Activated CD4-positive, alpha-beta T cell treated with anti-CD3 and anti-CD28 coated beads, Interleukin-2, amount 50 U/mL, for 1 hour (primary cell): ENCODE results near the gene PLEKHA7.
A peak's percentile ranks its signal among the peaks of the same experiment; 100 is the strongest.
"Not testable (repeated sequence)": the region's sequence is repeated elsewhere in the genome, so short reads cannot be mapped to it uniquely, and the experiment has no call there.

ENCODE experiments used
- DNase-seq: peaks from one replicate; pipeline ENCODE4 v3.0.0-alpha.2; 2020

PLEKHA7 gene

DNA sequence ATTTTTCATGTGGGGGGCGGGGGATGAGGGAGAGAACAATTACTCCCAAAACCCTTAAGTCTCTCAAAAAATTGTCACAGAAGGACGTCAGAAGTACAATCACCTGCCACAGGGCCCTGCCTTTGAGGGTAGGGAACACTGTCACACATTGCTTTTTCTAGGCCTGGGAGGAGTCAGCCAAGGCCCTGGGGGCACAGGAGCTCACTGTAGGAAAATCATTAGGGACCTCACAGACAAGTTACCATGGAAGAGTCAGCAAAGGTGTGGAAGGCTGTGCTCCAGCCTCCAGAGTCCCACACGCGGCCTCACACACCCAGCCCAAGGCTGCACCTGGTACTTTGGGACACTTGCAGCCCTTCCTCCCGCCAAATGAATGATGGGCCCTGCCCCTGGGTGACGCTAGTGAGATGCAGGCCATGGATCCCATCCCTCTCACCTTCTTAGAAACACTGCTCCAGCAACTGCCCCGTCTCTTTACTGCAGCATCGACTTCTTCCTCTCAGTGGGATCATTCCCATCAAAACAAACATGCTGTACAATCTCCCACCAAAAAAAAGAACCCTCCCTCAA lies 3.3 kb downstream of the PLEKHA7 start:
- DNase-seq = no peak

DNA sequence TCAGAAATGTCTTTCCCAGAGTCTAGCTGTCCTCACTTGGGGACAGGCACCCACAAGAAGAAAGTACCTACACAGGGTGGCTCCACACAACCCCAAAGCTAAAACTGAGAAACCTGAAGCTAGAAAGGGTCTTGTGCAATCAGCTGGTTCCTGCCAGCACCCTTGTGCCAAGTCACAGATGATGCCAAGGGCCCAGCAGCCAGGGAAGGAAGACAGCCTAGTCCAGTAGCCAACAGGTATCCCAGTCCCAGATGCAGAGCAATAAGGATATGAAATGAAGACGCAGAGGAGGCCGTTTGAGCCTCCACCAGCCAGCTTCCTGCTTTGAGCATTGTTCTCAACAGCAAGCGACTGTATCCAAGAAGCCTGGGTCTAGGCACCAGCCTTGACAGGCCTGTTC lies 6.1 kb downstream of the PLEKHA7 start:
- DNase-seq = no peak

DNA sequence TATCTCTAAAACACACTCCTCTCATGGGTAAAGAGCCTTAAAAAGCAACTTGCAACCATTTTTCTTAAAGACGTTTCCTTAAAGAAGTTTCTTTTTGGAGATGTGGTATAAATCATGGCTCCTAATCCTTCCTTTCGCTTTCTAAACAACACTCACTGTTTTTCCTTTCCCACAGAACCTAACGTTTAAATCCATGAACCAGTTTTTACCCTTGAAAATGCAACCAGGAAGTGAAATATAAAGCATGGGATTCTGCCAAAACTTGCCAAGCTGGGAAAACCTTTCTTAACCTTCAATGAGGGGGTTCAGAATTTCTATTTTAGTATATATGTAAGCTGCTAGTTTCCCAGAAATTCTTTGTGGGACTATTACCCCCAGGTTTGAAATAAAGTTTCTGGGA lies 8.6 kb downstream of the PLEKHA7 start:
- DNase-seq = no peak

DNA sequence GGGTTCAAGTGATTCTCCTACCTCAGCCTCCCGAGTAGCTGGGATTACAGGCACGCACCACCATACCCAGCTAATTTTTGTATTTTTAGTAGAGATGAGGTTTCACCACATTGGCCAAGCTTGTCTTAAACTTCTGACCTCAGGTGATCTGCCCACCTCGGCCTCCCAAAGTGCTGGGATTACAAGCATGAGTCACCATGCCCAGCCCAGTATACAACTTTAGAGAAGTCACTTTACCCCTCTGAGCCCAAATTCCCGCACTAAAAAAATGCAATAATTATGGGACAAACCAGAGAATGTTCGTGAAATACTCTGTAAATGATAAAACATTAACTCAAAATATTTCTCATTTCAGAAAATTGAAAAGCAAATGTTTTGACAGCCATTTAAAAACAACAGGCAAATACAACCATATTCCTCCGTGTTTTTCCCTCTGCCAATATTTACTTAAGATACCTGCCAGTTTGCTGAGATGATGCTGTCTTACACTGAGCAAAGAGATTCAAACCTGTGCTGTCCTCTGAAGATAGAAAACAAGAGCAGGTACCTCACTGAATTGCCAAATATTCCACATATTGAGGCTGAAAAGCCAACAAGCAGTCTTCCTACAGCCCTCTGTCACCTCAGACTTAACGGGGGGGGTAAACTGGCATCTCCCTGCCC lies 9.6 kb downstream of the PLEKHA7 start:
- no peak for DNase-seq

DNA sequence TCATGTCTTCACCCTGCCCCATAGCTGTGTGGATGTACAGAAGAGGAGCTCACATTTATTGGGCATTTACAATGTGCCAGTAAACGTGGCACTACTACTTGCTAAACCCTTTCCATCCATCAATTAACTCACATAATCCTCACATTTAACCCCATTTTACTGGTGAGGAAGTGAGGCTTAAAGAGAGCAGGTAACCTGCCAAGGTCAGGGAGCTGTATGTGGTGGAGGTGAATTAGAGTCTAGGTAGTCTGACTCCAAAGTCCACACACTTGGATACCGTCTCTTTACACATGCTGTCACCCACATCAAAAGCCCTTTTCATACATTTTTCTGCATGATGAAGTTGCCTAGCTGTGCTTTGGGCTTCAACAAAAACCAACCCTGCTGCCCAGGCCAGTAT lies 10.8 kb downstream of the PLEKHA7 start:
- DNase-seq = no peak

DNA sequence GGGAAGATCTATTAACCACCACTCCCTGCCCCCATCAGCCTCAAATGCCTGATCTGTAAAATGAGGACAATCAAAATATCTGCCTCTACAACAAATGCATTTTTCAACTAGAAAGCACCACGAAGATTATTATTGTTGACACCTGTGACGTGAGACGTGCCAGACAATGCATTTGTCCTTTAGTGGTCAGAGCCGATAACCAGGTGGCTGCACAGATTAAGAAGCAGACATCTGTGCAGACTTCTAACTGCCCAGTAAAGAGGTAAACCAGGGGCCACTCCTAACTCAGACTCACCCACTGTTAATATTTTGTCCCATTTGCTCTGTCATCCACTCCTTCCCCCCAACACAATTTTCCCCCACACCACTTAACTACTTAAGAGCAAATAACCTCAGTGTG lies 11.7 kb downstream of the PLEKHA7 start:
- DNase-seq = no peak

DNA sequence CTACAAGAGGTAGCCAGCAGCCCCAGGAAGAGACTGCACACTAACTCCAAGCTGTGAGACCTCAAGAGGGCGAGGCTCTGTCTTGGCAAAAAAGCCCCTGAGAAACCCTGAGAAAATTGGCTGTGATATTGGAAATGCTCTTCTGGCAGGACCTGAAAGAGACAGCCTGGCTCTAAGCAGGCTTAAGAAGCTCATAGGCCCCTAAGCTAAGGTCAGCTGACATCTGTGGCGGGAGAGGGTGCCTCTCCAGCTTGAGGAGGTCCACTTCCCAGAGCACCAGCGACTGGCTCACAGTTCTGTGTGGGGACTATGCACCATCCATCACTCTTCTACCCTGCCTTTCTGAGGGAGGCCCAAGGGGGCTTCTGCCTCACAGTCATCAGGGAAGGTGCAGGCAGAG lies 12.4 kb downstream of the PLEKHA7 start:
- DNase-seq = no peak

DNA sequence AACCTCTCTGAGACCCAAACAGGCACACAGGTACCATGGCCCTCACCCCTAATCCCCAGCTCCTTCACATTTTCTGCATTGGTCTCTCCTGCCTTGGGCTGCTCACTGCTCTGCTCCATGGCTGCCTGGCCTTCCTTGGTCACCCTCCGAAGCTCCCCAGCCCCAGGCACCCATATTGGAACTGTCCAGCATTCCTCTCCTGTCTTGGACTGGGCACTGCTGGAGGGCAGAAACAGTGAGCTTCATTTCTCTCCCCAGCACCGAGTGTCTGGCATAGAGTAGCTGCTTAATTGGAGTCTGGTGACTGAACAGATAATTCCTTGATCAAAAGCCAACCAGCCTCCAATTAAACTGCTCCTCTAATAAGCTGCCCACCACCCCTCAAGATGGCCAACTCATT lies 13.2 kb downstream of the PLEKHA7 start:
- DNase-seq = no peak

DNA sequence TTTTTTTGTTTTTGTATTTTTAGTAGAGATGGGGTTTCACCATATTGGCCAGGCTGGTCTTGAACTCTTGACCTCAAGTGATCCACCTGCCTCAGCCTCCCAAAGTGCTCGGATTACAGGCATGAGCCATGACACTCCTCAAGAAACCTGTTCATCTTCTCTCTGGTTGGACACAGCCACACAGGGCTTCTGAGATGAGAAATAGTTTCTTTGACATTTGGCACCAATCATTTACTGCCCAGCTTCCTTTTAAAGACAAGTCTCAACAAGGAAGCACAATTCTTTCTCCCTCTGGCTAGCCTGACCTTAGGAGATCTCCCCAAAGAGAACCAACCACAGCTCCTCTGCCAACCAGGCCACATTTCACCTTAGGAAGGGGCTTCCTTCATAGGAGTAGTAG lies 14.0 kb downstream of the PLEKHA7 start:
- DNase-seq = not testable (repeated sequence)

DNA sequence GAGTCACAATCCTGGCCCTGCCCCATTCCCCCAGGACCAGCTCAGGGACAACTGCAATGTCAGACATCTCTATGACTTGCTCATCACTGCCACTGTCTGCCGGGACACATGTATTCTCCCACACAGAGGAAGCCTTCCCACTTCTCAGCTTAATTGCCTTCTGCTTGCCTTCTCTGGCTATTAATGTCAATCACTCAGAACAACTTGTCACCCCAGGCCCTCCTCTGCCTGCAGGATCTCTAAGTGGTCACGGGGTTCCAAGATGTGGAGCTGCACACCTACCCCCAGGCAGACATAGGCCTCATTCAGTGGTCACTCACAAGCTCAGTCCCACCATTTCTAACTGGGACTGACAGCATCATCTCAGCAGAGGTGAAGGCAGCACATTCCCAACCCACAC lies 15.1 kb downstream of the PLEKHA7 start:
- no peak for DNase-seq

DNA sequence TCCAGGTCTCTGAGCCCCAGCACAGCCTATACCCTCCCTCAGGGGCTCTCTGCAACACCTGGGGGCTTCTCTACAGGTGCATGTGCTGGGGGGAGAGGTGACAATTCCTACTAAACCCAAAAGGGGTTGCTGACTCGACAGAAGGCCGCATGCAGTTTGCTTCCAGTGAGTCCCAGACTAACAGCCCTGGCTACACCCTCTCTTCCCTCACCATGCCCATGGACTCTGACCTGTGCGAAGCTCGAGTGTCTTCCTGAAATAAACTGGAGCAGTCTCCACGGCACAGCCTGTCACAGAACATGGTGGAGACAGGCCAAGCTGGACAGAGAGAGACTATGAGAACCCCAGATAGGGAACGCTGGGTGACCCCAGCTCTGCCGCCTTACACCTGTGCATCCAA lies 16.6 kb downstream of the PLEKHA7 start:
- DNase-seq = no peak

DNA sequence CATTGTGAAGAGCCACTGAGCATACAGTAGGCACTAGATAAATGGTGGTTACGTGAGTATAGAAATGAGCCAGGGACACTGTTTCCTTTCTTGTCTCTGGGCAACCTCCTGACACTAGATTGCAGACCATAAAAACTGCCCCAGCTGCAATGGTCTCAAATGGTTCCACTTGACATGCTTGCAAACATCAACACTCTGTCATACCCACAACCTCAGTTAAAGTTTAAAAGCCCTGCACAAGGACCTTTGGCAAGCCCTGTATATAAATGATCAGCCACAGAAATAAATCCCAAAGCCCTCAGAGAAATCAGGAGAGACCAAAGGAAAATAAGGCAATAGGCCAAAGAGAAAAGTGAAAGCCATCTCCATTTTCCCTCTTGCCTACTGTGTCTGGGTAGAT lies 20.7 kb downstream of the PLEKHA7 start:
- DNase-seq = no peak

DNA sequence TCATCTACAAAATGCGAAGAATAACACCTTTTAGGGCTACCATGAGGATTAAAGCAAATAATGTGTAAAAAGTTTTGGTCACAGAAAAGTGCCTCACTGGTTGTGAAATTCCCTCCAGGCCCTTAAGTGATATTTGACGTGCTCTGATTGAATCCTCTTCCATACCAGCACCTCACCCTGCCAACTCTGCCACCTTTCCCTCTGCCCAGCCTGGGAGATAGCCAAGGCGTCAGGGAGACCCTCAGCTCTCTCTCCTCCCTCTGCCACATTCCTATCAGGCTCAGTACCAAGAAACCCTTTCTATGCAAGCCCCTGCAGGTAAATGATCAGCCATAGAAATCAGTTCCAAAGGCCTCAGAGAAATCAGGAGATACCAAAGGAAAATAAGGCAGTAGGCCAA lies 21.4 kb downstream of the PLEKHA7 start:
- DNase-seq = no peak

DNA sequence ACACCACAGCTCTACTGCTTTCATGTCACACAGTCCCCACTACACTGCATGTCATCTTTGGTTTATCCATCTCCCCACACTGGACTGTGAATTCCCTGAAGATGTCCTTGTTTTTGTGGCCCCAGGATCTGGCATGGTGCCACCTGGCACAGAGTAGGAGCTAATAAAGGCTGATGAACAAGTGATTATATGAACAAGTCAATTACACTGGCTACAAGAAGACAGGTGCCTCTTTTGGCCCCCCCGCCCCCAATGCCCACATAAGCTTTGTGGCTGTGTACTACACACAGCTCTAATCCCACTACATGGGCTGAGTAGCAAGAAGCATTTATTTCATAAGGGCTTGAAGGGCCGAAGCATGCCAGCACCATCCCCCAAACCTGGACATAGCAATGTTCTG lies 24.7 kb downstream of the PLEKHA7 start:
- DNase-seq = no peak

DNA sequence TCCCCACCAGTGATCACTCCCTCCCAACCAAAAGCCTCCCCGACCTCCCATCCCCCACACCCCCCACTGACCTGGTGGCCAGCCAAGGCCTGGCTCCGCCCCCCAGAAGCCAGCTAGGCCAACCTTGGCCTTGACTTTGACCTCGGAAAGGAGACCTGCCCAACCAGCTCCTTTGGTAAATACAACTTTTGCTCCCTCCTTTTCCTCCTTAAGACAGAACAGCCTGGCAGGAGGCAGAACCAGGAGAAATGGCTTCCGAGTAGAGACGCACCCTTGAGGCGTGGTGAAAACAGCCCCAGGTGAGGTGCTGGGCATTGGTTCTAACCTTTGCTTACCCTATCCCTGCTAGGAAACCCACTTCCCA lies 27.0 kb downstream of the PLEKHA7 start:
- no peak for DNase-seq

DNA sequence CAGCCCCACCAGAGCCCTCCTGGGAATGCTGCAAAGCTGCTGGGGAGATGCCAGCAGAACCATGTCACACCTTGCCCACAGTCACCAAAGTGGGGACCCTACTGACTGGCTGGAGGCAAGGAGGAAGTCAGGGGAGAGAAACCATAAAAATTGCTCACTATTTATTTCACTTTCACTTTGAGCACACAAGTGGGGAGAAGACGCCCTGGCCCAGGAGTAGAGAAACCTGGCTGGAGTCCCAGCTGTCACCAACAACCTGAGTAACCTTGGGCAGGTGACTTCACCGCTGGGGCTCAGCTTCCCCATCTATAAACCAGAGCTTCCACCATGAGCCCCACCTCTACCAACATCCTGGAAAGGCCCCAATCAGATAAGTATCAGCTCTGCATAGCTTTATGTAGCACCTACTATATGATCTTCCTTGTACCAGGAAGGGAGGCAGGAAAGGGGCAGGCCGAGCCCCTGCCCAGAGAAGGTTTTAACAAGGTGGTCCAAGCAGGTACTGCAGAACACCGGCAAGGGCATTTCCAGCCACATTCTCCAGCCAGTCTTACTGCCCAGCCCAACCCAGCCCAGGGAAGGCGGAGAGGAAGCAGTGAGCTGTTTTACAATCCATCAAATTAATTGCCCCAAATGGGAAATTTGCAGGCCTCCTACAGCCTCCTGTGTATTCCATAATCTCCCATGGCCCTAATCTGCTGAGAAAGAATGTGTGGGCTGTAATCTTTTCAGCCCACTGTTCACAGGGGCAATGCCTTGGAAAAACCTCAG lies 27.6 kb downstream of the PLEKHA7 start:
- peak; percentile 18 for DNase-seq

DNA sequence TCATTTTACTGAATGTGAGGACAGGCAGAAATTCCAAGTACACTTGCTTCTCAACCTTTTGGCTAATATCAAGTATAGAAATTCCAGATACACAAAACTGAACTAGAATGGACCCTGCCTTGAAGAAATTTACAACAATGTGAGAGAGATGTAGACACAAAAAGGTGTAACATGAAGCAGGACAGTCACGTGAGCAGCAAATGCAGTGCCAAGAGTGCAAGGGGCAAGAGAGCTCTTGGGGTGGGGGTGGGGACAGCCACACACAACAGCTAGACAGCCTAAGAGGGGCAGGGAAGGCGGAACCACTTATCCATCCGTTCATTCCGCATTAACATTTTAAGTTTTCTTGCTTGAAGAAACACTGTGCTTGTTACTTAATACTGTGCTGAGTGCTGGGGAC lies 28.9 kb downstream of the PLEKHA7 start:
- DNase-seq = no peak

DNA sequence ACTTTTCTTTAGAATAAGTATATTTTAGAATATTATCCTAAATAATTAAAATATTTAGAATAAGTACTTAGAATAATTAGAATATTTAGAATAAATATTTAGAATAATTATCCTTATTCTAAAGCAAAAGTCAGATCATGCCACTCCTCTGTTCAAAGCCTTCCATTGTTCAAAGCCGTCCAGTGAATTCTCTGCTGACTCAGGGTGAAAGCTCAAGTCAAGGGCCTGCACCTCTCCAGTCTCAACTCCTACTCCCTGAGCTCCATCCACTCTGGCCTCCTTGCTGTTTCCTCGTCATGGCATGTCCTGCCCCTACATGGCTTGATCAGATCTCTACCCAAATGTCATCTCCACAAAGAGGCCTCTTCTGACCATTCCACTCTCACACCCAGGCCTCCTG lies 30.0 kb downstream of the PLEKHA7 start:
- DNase-seq = no peak

DNA sequence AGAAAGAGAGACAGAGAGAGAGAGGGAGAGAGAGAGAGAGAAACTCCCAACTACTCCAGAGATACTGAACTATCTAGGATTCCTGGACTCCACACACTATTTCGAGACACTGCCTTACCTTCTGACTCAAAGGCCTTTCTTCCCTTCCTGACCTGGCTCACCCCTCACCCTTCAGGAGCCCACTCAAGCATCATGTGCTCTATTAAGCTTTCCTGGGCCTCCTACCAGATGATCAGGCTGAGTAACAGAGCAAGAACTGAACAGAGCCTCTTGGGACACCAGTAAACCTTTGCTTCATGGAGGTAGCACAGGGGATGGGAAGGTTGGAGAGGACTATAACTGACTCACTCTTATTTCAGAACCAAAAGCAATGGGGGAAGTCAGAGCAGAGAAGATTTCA lies 31.4 kb downstream of the PLEKHA7 start:
- DNase-seq = no peak

DNA sequence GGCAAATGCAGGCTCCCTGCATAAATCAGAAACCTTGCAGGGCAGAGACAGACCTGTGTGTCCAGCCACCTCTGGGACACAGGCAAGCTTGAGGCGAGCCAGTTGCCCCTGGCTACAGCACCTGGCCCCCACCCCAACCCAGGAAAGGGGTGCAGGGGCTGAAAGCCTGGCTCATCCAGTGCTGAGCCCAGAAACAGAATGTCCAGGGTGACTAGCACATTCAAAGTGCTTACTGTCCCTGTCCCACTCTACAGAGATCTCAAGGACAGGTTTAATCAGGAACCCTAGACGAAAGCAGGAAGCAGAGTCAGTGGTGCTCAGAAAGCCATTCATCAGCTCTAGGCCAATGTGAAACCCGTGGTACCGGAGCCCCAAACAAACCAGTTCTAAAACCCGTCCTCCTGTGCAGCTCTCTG lies 31.9 kb downstream of the PLEKHA7 start:
- DNase-seq = no peak

DNA sequence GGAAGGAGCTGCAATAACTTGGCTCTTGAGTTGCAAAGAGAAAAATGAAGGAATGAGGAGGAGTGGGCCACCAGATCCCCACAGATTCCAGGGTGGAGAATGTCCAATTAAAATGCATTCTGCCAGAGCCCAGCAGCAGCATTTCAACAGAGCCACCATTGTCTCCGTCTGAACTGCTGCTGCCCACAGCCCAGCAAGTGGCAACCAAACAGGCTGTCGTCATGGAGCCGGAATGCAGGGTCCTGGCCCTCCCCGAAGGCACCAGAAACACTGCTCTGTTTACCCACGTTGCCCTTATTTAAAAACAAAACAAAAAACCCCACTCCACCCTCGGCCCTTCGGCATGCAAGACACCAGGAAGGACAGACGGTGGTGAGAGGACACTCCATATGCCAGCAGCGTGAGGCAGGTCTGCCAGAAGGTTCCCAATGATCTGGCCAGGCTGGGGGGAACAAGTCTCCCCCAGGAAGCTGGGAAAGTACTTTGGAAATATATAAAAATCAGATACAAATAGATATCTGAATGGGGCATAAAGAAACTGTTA lies 32.5 kb downstream of the PLEKHA7 start:
- DNase-seq = no peak

DNA sequence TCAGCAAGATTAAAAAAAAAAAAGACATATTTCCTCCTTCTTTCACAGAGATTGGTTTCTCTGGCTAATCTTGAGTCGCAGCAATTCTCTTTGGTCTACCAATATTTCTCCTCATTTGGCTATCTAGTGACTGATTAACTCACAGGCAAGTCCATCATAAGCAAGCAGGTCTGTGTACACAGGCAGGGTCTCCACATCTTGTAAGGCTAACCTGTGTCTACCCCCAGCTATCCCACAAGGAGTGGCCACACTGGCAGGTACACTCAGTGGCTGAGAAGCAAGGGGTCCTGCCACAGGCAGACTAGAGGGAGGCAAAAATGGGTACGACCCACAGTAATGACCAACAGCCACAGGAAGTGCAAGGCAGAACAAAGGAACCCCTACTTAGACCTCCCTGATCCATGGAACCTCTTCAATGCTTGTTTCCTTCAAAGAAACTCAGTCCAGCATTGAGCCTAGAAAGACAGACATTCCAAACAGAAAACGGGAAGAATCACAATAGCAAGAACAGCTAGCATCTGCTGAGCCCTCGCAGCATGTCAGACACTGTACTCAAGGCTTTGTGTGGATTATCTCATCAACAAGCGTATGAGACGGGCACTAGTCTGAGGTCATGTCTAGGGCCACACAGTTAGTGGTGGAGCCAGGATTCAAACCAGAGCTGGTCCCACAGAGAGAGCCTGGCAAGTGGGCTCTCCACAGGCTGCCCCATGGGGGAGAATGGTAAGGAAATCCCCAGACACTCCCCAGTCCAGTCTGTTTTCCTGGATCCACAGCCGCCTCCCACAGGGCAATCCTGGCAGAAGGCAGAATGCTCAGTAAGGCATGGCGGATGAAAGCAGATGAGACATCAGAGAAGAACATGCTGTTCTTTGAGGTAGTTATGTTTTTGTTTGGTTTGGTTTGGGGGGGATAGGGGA lies 34.3 kb downstream of the PLEKHA7 start:
- no peak for DNase-seq

DNA sequence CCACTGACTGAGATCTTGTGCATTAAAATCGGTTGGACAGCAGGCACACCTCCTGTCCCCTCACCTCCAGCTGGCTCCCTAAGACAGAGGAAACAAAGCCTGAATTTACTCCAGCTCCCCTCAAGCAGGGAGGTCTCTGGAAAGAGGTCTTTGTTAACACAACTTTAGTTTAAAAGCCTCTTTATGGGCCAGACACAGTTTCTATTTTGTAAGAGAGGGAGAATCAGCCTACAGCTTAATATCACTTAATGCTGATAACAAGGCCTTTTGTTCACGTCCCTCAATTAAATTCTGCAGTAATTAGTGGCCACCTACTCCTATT lies 36.3 kb downstream of the PLEKHA7 start:
- DNase-seq = no peak
